PC-9 (cell line): ENCODE results near the gene QRICH2. TPM values are rescaled to one million over a fixed set of nuclear protein-coding genes. Genes with fewer than 3 reads are reported as not detected.

Experiments used
- BruUV-seq: library from RNA; stranded (reverse); fragments of 400-500 nt; replicated peaks from 2 replicates; lab custom pipeline; 2021; lab: Mats Ljungman, UMichigan
- CTCF ChIA-PET: fragments of 300-600 bp; sonication (Branson Sonifier 250); formaldehyde crosslinking; loops from one replicate; lab custom pipeline; 2022; ENCODE audit warnings: antibody characterized with exemption; lab: Charles Lee
- POLR2A ChIA-PET: fragments of 300-600 bp; sonication (Branson Sonifier 250); formaldehyde crosslinking; loops from one replicate; lab custom pipeline; 2022; ENCODE audit warnings: antibody characterized with exemption; ENCODE audit not compliant: unreplicated experiment; lab: Charles Lee
- DNase-seq, 2 experiments: peaks; one replicate each; pipeline versions ENCODE4 v3.0.0 to v3.0.0-alpha.2; 2015 to 2022; ENCODE audit warnings: mixed read lengths in 1 of 2
- H2AFZ ChIP-seq: fragments of 200-600 bp; sonication (generic); 2 replicates; pipeline ENCODE4 v1.8.1; 2017; ENCODE audit warnings: antibody characterized with exemption
- H3F3A ChIP-seq: fragments of 200-600 bp; sonication (generic); 2 replicates; pipeline ENCODE4 v1.8.1; 2017; ENCODE audit warnings: antibody characterized with exemption, mild to moderate bottlenecking, low read depth; ENCODE audit not compliant: insufficient read depth
- H3K27ac ChIP-seq: fragments of 200-600 bp; sonication (generic); 2 replicates; pipeline ENCODE4 v1.6.1; 2016; ENCODE audit warnings: mixed run types
- H3K27me3 ChIP-seq: fragments of 200-600 bp; sonication (generic); 2 replicates; pipeline ENCODE4 v1.6.1; 2016; ENCODE audit warnings: low read depth, mixed run types; ENCODE audit not compliant: insufficient read depth
- H3K36me3 ChIP-seq: fragments of 200-600 bp; sonication (generic); 2 replicates; pipeline ENCODE4 v1.6.1; 2016; ENCODE audit warnings: low read depth, mixed run types
- H3K4me1 ChIP-seq: fragments of 200-600 bp; sonication (generic); replicated peaks from 2 replicates; pipeline ENCODE4 v1.6.1; 2016; ENCODE audit warnings: mixed run types; ENCODE audit not compliant: insufficient read depth
- H3K4me2 ChIP-seq: fragments of 200-600 bp; sonication (generic); 2 replicates; pipeline ENCODE4 v1.6.1; 2017; ENCODE audit warnings: mixed run types
- H3K4me3 ChIP-seq: fragments of 200-600 bp; sonication (generic); 2 replicates; pipeline ENCODE4 v1.6.1; 2016; ENCODE audit warnings: mixed run types
- H3K79me2 ChIP-seq: fragments of 200-600 bp; sonication (generic); 2 replicates; pipeline ENCODE4 v1.6.1; 2017; ENCODE audit warnings: low read depth, mixed run types
- H3K9me2 ChIP-seq: fragments of 200-600 bp; sonication (generic); 2 replicates; pipeline ENCODE4 v1.8.1; 2017; ENCODE audit warnings: mild to moderate bottlenecking; ENCODE audit not compliant: insufficient read depth
- H3K9me3 ChIP-seq: fragments of 200-600 bp; sonication (generic); 2 replicates; pipeline ENCODE4 v1.8.1; 2016; ENCODE audit warnings: low read depth; ENCODE audit not compliant: insufficient read depth
- H4K20me1 ChIP-seq: fragments of 200-600 bp; sonication (generic); 2 replicates; pipeline ENCODE4 v1.8.1; 2017; ENCODE audit not compliant: insufficient read depth
- EZH2 ChIP-seq: fragments of 200-600 bp; sonication (generic); IDR thresholded peaks from 2 replicates; pipeline ENCODE4 v1.8.0; 2017; ENCODE audit warnings: antibody characterized with exemption, low read depth
- intact Hi-C: fragments of 100-400 bp; cut with micrococcal nuclease; formaldehyde crosslinking; loops from one replicate; pipeline ENCODE4 v1.10.0; 2022; ENCODE audit not compliant: unreplicated experiment
- total RNA-seq: library from RNA; stranded (reverse); gene quantifications from 2 replicates; pipeline ENCODE4 v1.2.3, GENCODE V29; 2021
- TF ChIP-seq, protein P1 (sequence below): fragments of 200-600 bp; sonication (generic); conservative IDR thresholded peaks from 2 replicates; pipeline ENCODE4 v1.6.1; 2017; ENCODE audit warnings: mixed run types, antibody characterized with exemption, mild to moderate bottlenecking, moderate library complexity

QRICH2 gene
- total RNA-seq, 1 experiment from 2014 or later: 3.3 TPM

DNA sequence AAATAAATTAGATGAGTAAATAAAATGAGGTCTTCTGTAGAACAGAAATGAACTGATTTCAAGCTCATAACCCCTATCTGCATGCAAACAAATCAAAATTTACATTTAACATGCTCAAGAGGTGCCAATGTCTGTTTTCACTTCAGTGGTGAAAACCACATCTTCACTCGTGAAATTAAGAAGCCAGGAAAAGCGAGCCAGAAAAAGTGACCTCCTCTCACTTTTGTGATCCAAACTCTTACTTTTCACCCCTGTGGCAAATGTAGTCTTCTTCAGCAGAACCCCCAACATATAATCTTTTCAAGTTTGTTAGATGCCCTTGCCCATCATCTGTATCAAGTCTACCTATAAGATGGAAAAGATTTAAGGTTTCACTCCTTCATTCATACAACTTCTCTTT, 9.5 kb upstream of the QRICH2 start:
- BruUV-seq: no TSS peak
- Histone ChIP-seq H3K79me2 (no peaks in the 10 kb centered on the region), H2AFZ (no peak overlapping the region), H3K9me2 (no peaks in the 10 kb centered on the region), H3K27me3 (no peaks in the 10 kb centered on the region), H3K36me3 (no peaks in the 10 kb centered on the region), H3K27ac (no peak overlapping the region), H3K4me2 (no peak overlapping the region), H3K4me1 (no peaks in the 10 kb centered on the region), H3F3A (no peaks in the 10 kb centered on the region), H3K4me3 (no peak overlapping the region), H3K9me3 (no peaks in the 10 kb centered on the region), H4K20me1 (no peaks in the 10 kb centered on the region)
- ChIA-PET POLR2A (no interaction called here), CTCF (interaction anchor here (0.7 kb wide), 1 partner anchor 142 kb away, joined by 3 read pairs; no protein-coding TSS in a partner anchor)
- TF ChIP-seq, protein P1, sequence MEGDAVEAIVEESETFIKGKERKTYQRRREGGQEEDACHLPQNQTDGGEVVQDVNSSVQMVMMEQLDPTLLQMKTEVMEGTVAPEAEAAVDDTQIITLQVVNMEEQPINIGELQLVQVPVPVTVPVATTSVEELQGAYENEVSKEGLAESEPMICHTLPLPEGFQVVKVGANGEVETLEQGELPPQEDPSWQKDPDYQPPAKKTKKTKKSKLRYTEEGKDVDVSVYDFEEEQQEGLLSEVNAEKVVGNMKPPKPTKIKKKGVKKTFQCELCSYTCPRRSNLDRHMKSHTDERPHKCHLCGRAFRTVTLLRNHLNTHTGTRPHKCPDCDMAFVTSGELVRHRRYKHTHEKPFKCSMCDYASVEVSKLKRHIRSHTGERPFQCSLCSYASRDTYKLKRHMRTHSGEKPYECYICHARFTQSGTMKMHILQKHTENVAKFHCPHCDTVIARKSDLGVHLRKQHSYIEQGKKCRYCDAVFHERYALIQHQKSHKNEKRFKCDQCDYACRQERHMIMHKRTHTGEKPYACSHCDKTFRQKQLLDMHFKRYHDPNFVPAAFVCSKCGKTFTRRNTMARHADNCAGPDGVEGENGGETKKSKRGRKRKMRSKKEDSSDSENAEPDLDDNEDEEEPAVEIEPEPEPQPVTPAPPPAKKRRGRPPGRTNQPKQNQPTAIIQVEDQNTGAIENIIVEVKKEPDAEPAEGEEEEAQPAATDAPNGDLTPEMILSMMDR: no peak
- TF ChIP-seq EZH2: no peak
- intact Hi-C loops: no loop called here
- DNase-seq: no peak

DNA sequence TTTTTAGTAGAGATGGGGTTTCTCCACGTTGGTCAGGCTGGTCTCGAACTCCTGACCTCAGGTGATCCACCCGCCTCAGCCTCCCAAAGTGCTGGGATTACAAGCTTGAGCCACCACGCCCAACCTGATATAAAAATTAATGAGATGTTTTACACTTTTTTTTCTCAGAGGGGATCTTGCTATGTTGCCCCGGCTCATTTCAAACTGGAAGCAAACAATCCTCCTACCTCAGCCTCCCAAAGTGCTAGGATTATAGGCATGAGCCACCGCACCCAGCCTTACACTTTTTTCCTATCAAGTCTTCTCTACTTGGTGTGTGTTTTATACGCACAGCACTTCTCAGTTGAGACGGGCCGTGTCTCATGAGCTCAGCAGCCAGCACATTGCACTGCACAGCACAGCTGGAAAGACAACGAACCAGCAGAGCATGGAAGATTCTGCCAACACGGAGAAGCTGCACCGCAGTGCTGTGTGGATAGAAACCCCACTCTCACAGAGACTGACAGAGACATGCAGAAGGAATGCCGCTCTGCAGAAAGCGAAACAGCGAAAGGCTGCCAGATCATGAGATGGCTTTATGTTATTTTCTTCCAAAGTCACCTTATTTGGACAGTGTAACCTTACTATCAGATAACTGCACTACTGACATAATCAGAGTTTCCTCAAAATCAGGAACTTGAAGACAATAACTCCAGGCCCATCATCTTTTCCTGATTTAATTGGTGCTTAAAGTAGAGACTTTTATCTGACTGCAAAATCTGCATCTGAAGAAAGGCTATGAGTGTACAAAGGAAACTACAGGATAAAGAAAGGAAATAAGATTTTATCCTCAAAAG, 6.5 kb upstream of the QRICH2 start:
- Histone ChIP-seq H3K4me3 (no peak overlapping the region), H3K4me2 (no peak overlapping the region), H3K27ac (no peak overlapping the region), H4K20me1 (no peaks in the 10 kb centered on the region), H3K9me2 (no peaks in the 10 kb centered on the region), H3K4me1 (no peaks in the 10 kb centered on the region), H3K9me3 (no peaks in the 10 kb centered on the region), H2AFZ (no peak overlapping the region), H3K36me3 (no peaks in the 10 kb centered on the region), H3K27me3 (no peaks in the 10 kb centered on the region), H3F3A (no peaks in the 10 kb centered on the region), H3K79me2 (no peaks in the 10 kb centered on the region)
- POLR2A ChIA-PET: no interaction called here
- intact Hi-C loops: no loop called here
- CTCF ChIA-PET: interaction anchor here (0.6 to 0.7 kb wide), 2 partner anchors 57 to 83 kb away, joined by 6 to 7 read pairs; no protein-coding TSS in a partner anchor
- DNase-seq: no peak
- TF ChIP-seq, protein P1: no peak
- TF ChIP-seq EZH2: no peak
- BruUV-seq: no TSS peak

DNA sequence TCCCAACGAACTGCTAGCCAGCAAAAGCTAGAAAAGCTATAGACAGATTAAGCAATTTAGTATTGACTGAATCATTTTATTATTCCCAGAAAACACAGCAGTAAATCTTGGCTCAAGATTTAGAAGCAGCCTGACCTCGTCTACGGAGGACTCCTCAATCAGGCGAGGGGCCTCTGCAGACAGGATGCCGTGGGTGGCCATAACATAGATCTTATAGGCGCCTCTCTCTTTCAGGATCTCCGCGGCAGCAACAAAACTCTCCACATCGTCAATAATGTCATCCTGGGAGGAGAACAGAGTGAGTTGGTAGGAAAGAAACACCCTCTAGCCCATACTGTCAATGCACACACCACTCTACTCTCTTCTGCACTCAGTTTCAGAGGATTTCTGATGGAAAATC, 4.7 kb upstream of the QRICH2 start:
- ChIA-PET POLR2A (no interaction called here), CTCF (no interaction called here)
- BruUV-seq: no TSS peak
- Histone ChIP-seq H4K20me1 (no peaks in the 10 kb centered on the region), H3K27me3 (no peaks in the 10 kb centered on the region), H3K4me3 (no peak overlapping the region), H3K79me2 (no peaks in the 10 kb centered on the region), H3K9me2 (no peaks in the 10 kb centered on the region), H3K36me3 (no peaks in the 10 kb centered on the region), H3K4me2 (no peak overlapping the region), H3K9me3 (no peaks in the 10 kb centered on the region), H3K4me1 (no peaks in the 10 kb centered on the region), H2AFZ (no peak overlapping the region), H3K27ac (no peak overlapping the region), H3F3A (no peaks in the 10 kb centered on the region)
- no peak for DNase-seq
- intact Hi-C loops: no loop called here
- TF ChIP-seq EZH2: no peak
- TF ChIP-seq, protein P1: no peak
